ENCODE results near the gene USP21. TPM values are rescaled to one million over a fixed set of nuclear protein-coding genes. Genes with fewer than 3 reads are reported as not detected.

The USP21 gene
- total and polyA plus RNA-seq, 2 of the 4 experiments (the other 2 are of a cell fraction) = 6.3 to 23.8 TPM

DNA sequence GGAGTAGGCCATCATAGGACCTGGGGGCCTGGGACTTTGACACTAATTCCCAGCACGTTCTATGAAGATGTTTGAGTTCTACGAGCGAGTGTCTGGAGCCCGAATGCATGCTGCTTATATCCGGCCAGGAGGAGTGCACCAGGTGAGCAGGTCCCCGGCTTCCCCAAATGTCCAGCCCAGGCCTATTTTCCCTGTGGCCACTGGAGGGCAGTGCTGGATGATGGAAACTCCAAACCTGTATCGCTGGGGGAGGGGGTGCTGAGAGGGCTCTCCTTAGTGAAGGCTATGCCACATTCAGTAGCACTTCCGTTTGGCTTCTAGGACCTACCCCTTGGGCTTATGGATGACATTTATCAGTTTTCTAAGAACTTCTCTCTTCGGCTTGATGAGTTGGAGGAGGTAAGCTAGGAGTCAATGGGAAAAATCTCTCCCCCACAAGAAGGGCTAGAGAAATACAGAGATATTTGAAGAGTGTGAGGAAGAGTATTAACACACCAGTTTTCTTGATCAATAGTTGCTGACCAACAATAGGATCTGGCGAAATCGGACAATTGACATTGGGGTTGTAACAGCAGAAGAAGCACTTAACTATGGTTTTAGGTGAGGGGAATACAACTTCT is 50.6 kb downstream of the USP21 start:
- H3K79me1 ChIP-seq (ENCODE audit: low read depth in 1 of 2, low read length in 2 of 2) = peaks cover 14 to 32% of the 10 kb centered on the region in 2 experiments
- H3K27me3 ChIP-seq (ENCODE audit: control insufficient read depth, insufficient read depth, low read length) = no peaks in the 10 kb centered on the region
- no peak overlapping the region for H4K5ac ChIP-seq (ENCODE audit: low read depth, low read length)
- no peak overlapping the region for H3K14ac ChIP-seq (replicated peaks; ENCODE audit: low read depth, low read length)
- no peak overlapping the region for H2AK5ac ChIP-seq (ENCODE audit: low read depth, low read length)
- POLR2A ChIA-PET (ENCODE audit: unreplicated experiment) = no interaction called here
- H3K9ac ChIP-seq (ENCODE audit: low read depth, low read length) = no peak overlapping the region
- H4K8ac ChIP-seq (ENCODE audit: low read depth in 2 of 2, low read length in 2 of 2) = no peak overlapping the region
- BruUV-seq (replicated peaks) = TSS peak; percentile 47
- no peak overlapping the region for H2BK120ac ChIP-seq (ENCODE audit: low read depth, low read length)
- no peak overlapping the region for H3K4me2 ChIP-seq (ENCODE audit: low read depth, low read length)
- CTCF ChIA-PET = interaction anchor here (0.6 to 2.7 kb wide), 2 partner anchors 16 to 220 kb away, joined by 3 to 20 read pairs; partner anchors contain the start of gene TOMM40L
- no peak overlapping the region for H3K56ac ChIP-seq (ENCODE audit: extremely low read depth, insufficient read depth, low read length)
- 56% methylated on average over 4 of the region's 11 CpGs; no CpG with 5 or more reads in 1 of the 2 experiments for WGBS, 2 experiments (ENCODE audit: extremely low coverage in 2 of 2, insufficient read length in 1 of 2)
- H3K23ac ChIP-seq (ENCODE audit: low read depth, low read length) = no peak overlapping the region
- peak overlapping the region; percentile 27 for H2AFZ ChIP-seq (replicated peaks; ENCODE audit: low read length, poor library complexity)
- H3K36me3 ChIP-seq (ENCODE audit: control insufficient read depth, insufficient read depth, low read length) = peaks cover 47% of the 10 kb centered on the region
- DNase-seq (peak; percentile 67), ATAC-seq (ENCODE audit: low read depth) (peak; percentile 87)
- in situ Hi-C loops (cut with MboI; ENCODE audit: low sequenced_read_pairs) (loop anchor here (10.0 kb wide), 1 partner anchor 535 kb away; the partner anchor contains the start of gene DUSP12), dilution Hi-C loops (cut with HindIII; ENCODE audit: low sequenced_read_pairs, unreplicated experiment) (no loop called here), intact Hi-C loops (cut with micrococcal nuclease) (no loop called here)
- no peak overlapping the region for H3K4me3 ChIP-seq (ENCODE audit: insufficient read depth, low read depth, low read length)
- H4K91ac ChIP-seq (ENCODE audit: insufficient read depth, low read depth, low read length) = no peak overlapping the region
- no peak overlapping the region for H2BK15ac ChIP-seq (ENCODE audit: low read depth, low read length)
- H3K9me3 ChIP-seq (ENCODE audit: control insufficient read depth, insufficient read depth, low read length) = no peaks in the 10 kb centered on the region
- H3K27ac ChIP-seq (ENCODE audit: insufficient read depth, low read length) = no peak overlapping the region
- peaks cover 4% of the 10 kb centered on the region; the same call in 1 of the 2 replicates for H3K9me1 ChIP-seq (ENCODE audit: insufficient read depth, low read length)
- peaks cover 12% of the 10 kb centered on the region for H4K20me1 ChIP-seq (ENCODE audit: insufficient read depth, low read length)
- no peak overlapping the region for H3K4ac ChIP-seq (ENCODE audit: low read depth, low read length)
- H2BK5ac ChIP-seq (ENCODE audit: low read depth, low read length, poor library complexity, severe bottlenecking) = no peak overlapping the region
- H3K4me1 ChIP-seq (ENCODE audit: control insufficient read depth, insufficient read depth, low read length) = peaks cover 11% of the 10 kb centered on the region
- H2BK20ac ChIP-seq (ENCODE audit: low read depth, low read length) = no peak overlapping the region
- no peak overlapping the region for H3K18ac ChIP-seq (ENCODE audit: low read depth, low read length)
- H2AK9ac ChIP-seq (replicated peaks; ENCODE audit: low read depth, low read length, poor library complexity) = no peak overlapping the region
- no peak for TF ChIP-seq NFE2L2 (IDR thresholded peaks at IDR 0.05; ENCODE audit: low read depth, low read length)
- TF ChIP-seq SMC3 (IDR thresholded peaks at IDR 0.05; ENCODE audit: low read depth, low read length) = peak; percentile 80
- no peak for TF ChIP-seq RFX5 (IDR thresholded peaks at IDR 0.05; ENCODE audit: low read depth, low read length)
- 0 out of 2 replicates have a peak, but pooled peaks have one; percentile 46 for TF ChIP-seq POLR2A (IDR thresholded peaks at IDR 0.05; ENCODE audit: low read depth, low read length)
- TF ChIP-seq CEBPB (IDR thresholded peaks at IDR 0.05; ENCODE audit: low read depth, low read length) = no peak
- TF ChIP-seq FOS (IDR thresholded peaks at IDR 0.05; ENCODE audit: low read depth, low read length) = no peak
- no peak for TF ChIP-seq MAFK (IDR thresholded peaks at IDR 0.05; ENCODE audit: low read depth, low read length)
- TF ChIP-seq, protein P1, sequence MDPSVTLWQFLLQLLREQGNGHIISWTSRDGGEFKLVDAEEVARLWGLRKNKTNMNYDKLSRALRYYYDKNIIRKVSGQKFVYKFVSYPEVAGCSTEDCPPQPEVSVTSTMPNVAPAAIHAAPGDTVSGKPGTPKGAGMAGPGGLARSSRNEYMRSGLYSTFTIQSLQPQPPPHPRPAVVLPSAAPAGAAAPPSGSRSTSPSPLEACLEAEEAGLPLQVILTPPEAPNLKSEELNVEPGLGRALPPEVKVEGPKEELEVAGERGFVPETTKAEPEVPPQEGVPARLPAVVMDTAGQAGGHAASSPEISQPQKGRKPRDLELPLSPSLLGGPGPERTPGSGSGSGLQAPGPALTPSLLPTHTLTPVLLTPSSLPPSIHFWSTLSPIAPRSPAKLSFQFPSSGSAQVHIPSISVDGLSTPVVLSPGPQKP (IDR thresholded peaks at IDR 0.05; ENCODE audit: borderline replicate concordance, low read depth, low read length) = no peak
- TF ChIP-seq, protein P2, sequence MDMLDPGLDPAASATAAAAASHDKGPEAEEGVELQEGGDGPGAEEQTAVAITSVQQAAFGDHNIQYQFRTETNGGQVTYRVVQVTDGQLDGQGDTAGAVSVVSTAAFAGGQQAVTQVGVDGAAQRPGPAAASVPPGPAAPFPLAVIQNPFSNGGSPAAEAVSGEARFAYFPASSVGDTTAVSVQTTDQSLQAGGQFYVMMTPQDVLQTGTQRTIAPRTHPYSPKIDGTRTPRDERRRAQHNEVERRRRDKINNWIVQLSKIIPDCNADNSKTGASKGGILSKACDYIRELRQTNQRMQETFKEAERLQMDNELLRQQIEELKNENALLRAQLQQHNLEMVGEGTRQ (IDR thresholded peaks at IDR 0.05; ENCODE audit: low read depth, low read length) = no peak
- peak; percentile 88 for TF ChIP-seq RAD21 (IDR thresholded peaks at IDR 0.05; ENCODE audit: low read length)
- TF ChIP-seq RCOR1 (IDR thresholded peaks at IDR 0.05; ENCODE audit: insufficient replicate concordance, low read length) = no peak
- TF ChIP-seq BHLHE40 (IDR thresholded peaks at IDR 0.05; ENCODE audit: low read depth, low read length) = no peak
- TF ChIP-seq, protein P3, sequence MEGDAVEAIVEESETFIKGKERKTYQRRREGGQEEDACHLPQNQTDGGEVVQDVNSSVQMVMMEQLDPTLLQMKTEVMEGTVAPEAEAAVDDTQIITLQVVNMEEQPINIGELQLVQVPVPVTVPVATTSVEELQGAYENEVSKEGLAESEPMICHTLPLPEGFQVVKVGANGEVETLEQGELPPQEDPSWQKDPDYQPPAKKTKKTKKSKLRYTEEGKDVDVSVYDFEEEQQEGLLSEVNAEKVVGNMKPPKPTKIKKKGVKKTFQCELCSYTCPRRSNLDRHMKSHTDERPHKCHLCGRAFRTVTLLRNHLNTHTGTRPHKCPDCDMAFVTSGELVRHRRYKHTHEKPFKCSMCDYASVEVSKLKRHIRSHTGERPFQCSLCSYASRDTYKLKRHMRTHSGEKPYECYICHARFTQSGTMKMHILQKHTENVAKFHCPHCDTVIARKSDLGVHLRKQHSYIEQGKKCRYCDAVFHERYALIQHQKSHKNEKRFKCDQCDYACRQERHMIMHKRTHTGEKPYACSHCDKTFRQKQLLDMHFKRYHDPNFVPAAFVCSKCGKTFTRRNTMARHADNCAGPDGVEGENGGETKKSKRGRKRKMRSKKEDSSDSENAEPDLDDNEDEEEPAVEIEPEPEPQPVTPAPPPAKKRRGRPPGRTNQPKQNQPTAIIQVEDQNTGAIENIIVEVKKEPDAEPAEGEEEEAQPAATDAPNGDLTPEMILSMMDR (conservative IDR thresholded peaks at IDR 0.05; ENCODE audit: low read depth, low read length) = peak; percentile 91
- peak; percentile 62; the same call in 1 of the 2 replicates for TF ChIP-seq MAZ (IDR thresholded peaks at IDR 0.05; ENCODE audit: borderline replicate concordance, low read depth, low read length)
- no peak for TF ChIP-seq CHD1 (IDR thresholded peaks at IDR 0.05; ENCODE audit: low read depth, low read length)

All from IMR-90 (cell line).